ENCODE measurements around the gene USP13.

DNA sequence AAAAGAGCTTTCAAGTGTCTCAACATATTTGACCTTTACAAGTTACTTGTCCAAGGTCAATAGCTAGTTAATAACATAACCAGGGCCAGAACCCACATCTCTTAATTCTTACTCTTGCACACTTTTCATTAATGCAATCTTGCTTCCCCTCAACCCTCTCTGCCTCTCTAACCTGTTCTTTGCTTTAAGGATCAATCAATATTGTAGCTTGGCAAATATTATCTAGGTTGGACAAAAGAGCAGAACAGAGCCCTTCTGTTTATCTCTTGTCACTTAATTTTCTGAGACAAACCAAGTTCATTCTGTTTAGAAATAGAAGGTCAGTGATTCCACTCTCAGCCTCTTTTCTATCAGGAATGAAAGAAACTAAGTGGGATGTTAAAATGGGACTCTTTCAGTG, 180.5 kb downstream of the USP13 start:
- TF ChIP-seq, protein P1, sequence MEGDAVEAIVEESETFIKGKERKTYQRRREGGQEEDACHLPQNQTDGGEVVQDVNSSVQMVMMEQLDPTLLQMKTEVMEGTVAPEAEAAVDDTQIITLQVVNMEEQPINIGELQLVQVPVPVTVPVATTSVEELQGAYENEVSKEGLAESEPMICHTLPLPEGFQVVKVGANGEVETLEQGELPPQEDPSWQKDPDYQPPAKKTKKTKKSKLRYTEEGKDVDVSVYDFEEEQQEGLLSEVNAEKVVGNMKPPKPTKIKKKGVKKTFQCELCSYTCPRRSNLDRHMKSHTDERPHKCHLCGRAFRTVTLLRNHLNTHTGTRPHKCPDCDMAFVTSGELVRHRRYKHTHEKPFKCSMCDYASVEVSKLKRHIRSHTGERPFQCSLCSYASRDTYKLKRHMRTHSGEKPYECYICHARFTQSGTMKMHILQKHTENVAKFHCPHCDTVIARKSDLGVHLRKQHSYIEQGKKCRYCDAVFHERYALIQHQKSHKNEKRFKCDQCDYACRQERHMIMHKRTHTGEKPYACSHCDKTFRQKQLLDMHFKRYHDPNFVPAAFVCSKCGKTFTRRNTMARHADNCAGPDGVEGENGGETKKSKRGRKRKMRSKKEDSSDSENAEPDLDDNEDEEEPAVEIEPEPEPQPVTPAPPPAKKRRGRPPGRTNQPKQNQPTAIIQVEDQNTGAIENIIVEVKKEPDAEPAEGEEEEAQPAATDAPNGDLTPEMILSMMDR (conservative IDR thresholded peaks at IDR 0.05; ENCODE audit: low read length): no peak
- TF ChIP-seq EZH2phosphoT487 (IDR thresholded peaks at IDR 0.05; ENCODE audit: borderline replicate concordance, low read depth, low read length): no peak

All from OCI-LY7 (cell line).